HUDEP-2 (cell line): ENCODE results near the gene CALHM6.
A peak's percentile ranks its signal among the peaks of the same experiment; 100 is the strongest.
"Not testable (repeated sequence)": the region's sequence is repeated elsewhere in the genome, so short reads cannot be mapped to it uniquely, and the experiment has no call there.

Experiments
- DNase-seq, 76 experiments: peaks; one replicate each; lab custom pipeline; 2025; ENCODE audit not compliant: unreplicated experiment in 76 of 76; lab: John Stamatoyannopoulos, UW

The CALHM6 gene

DNA sequence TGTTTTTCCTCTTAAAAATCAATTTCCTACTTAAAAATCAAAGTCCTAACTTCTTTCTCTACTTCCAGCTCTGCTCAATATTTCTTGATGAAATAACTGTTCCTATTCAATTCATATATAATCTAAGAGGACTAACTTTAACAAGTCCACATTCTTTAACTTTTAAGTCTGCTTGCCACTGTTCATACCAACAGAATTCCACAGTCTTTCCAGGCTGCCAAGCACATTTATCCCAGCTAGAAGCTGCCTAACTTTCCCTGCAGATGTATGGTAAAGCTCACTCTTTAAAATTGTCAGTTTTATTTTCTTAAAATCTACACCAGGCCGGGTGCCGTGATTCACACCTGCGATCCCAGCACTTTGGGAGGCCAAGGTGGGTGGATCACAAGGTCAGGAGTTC lies 11.5 kb downstream of the CALHM6 start:
- DNase-seq, result no peak

DNA sequence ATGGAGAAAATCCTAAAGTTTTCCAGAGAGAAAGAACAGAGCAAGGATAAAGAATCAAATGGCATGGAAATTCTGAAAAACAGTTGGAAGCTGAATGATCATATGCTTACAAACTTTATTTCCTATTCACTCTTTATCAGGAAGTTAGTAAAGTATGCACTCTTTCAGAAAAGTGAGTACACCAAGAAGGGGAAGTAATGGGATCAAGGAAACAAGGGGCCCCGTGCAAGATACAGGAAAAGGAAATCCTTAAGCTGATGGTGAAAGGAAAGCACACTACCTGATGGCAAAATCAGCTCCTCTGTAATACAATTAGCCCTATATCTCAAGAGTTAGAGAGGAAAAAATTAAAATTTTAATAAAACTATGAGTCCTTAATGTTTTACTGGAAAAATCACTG lies 14.0 kb downstream of the CALHM6 start:
- DNase-seq, result no peak

DNA sequence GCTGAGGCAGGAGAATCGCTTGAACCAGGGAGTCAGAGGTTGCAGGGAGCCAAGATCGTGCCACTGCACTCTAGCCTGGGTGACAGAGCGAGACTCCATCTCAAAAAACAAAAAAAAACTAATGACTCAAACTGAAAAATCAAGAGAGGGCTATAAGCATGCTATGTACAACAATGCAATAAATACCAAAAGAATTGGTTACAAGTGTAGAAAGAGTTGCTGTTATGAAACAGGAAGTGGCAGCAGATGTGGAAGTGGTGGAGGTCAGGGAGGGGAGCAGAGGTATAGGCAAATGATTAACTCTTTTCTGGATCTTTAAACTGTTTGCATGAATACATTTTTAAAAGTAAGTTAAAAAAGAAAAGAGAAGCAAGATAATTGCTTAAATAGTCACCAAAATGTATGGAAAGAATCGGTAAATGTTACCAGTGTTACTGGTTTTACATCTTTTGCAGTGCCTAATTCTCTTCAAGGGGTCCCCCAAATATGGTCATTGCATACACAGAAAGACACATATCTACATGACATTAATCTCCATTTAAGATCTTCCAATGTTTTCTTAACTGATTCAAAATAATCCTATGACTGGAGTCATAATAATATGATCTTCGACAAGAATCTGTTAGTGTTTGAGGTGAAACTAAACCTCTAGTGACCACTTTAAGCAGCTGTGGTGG lies 15.0 kb downstream of the CALHM6 start:
- no peak for DNase-seq

DNA sequence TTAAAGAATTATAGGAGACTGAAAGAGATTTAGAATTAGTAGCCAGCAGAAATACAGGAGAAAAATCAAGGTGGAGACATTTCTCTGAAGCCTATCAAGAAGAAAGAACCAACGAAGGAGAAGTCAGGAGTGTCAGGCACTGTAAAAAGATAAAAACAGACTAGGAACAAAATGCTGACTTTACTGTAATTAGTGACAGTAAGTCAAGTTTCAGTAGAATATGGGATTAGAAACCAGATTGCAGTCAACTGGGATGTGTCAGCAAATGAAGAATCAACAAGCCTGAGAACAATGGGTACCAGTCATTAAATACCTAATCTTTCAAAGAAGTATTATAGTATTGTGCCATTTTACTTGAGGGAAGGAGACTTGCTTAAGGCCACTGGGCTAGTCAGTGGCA lies 21.6 kb downstream of the CALHM6 start:
- no peak for DNase-seq

DNA sequence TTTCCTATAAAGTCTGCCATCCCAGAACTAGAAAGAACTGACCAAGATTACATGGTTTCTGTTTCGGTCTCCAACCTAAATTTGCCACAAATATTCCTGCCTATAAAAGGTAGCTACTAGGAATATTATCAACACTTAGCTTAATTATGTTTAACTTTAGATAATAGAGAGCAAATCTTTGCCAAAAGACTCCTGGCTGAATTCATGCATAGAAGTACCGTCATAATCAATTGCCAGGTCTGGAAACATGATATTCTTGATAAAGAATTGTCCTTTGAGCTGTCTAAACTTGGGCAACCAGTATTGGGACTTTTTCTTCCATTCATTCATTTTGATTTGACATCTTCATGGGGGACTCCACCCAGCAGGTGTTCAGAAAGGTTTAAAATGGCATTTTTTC lies 22.4 kb downstream of the CALHM6 start:
- no peak for DNase-seq

DNA sequence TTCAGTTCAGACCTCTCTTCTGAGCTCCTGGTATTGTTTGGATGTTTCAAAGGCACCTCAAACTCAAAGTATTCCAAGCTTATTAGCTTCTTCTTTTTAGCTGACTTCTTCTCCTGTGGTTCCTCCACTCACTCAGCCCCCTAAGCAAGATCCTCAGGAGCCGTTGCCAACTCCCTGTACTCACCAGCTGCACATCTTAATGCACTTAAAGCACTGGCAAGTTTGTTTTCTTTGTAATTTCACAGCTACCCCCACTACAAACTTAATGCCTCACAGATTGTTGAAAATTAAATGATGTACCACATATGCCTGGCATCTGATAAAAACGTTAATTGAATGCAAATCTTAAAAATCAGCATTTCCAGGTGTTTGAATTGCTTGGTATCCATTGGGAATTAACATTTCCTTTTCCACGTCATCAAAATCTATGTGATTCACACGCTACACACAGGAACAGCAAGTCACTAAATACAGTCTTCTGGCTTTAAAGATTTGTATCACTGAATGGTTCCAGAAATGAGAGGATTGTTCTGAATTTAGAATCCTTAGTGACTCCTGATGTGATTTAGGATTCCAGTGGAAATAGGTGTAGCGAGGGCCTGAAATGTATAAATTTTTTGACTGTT lies 24.5 kb downstream of the CALHM6 start:
- DNase-seq, result no peak

DNA sequence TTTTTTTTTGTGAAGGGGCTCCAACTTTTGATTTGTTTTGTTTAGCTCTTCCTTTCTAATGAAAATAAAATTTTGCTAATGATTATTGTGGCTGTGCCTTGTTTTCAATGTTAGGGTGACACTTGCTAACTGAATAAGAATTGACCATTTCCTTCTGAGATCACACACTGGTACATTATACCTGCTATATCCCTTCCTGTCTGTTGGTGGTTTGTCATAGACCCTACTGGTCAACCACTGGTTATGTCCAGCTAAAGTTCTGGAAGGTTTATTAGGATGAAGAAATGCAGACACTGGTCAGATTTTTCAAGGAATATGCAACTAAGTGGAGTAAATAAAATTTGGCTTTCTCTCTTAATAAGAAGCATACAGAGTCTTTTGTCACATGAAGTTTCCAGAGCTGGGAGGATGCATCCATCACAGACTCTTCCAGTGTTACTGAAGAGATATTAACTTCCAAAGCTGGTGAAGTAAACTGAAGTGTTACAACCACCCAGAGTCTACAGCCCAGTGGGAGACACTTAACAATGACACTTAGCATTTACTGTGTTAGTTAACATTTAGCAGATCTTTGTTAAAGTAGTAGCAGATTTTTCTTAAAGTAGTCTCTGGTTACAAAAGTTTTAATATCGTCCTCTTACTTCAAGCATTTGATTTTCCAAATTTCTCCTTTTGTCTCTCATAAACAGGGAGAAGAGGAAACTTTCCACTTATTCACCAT lies 30.6 kb downstream of the CALHM6 start:
- no peak for DNase-seq

DNA sequence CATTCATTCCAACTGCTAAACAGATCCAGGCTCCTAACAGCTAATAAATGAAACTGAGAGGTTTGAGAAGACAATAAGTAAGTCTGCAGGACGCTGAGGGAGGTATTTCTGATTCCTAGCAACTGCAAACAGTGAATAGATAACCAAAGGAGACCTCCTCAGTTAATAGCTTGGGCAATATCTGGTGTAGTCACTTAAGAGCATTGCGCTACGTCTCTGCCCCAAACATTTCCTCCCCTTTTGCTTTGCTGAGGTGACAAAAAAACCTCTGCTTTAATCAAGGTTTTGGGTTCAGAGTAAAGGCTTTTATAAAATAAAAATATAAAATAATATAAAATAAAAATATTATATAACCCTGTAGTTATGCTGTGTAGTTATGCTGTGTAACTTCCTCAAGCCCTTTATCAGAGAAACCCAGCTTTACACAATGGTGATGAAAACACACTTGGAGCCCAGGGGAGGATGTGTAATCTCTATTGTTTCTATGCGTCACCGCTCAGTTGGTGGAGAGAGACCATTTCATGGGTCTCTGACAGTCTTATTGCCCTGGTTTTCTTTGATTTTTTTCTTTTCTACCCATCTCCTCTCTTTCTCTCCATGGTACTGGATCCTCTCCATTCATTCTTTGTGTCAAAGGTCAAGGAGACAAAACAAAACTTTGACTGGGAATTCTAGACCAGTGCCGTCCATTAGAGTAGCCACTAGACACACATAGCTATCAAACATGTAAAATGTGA lies 31.3 kb downstream of the CALHM6 start:
- DNase-seq, result peak in 25 of 76 experiments; percentile 9 to 51 (median 30)

DNA sequence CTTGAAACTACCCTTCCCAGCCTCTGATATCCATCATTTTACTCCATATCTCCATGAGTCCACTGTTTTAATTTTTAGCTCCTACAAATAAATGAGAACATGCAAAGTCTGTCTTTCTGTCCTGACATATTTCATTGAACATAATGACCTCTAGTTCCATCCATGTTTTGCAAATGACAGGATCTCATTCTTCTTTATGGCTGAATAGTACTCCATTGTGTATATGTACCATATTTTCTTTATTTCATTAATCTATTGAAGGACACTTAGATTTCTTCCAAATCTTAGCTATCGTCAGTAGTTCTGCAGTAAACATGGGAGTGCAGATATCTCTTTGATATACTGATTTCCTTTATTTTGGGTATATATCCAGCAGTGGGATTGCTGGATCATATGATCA lies 34.0 kb downstream of the CALHM6 start:
- DNase-seq, result not testable (repeated sequence)

DNA sequence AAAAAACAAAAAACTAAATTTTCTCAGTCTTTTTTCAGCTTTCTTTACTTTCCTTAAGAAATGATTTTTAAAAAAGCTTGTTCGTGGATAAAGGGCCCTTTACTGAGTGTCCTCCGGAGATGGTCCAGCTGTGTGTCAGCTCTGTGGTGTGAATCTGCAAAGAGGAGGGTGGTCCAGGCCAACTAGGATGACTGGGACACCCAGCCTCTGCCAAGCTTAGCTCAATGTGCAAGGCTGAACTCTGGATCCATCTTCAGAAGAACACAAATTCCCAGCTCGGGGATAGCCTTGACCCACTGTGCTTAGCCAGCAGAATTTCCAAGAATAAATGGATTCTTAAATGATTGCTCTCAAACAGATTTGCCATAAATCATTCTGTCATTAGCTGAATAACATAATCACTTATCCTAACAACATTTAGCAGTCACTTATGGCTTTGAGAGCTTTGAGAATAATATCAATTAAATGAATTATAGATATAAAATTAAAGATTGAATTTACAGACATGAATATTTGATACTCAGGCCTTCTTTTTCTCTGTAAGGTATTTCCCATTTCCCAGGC lies 36.0 kb downstream of the CALHM6 start:
- DNase-seq, result no peak

DNA sequence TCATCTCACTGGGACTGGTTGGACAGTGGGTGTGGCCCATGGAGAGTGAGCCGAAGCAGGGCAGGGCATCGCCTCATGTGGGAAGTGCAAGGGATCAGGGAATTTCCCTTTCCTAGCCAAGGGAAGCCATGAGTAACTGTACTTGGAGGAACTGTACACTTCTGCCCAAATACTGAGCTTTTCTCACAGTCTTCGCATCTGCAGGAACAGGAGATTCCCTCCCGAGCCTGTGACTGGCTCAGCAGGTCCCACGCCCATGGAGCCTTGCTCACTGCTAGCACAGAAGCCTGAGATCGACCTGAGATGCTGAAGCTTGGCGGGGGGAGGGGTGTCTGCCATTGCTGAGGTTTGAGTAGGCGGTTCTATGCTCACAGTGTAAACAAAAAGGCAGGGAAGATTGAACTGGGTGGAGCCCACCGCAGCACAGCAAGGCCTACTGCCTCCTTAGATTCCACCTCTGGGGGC lies 39.8 kb downstream of the CALHM6 start:
- peak in 9 of 76 experiments; percentile 5 to 55 (median 43) for DNase-seq

DNA sequence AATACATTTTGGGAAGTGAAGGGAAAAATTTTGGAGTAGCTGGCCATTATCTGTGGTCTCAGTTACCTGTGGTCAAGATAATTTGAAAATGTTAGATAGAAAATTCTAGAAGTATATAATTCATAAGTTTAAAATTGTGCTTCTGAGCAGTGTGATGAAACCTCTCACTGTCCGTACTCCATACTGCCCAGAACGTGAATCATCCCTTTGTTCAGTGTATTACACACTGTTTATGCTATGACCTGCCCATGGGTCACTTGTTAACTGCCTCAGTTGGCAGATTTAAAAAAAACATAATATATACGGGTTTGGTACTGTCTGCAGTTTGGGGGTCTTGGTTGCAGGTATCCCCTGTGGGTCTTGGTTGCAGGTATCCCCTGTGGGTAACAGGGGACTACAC lies 46.1 kb downstream of the CALHM6 start:
- DNase-seq, result no peak

DNA sequence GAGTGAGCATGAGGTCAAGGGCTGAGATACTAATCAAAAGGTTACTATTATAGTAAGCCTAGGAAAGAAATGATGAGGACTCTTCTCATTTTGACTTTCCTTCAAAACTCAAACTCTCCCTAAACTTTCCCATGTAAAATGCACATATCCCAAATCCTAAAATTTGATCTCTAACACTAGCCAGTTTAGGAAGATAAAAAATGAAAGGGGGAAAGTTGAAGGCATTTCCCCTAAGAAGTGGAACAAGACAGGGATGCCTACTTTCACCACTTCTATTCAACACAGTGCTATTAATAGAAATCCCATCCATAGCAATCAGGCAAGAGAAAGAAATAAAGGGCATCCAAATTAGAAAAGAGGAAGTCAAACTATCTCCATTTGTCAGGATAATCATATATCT lies 47.4 kb downstream of the CALHM6 start:
- no peak for DNase-seq

DNA sequence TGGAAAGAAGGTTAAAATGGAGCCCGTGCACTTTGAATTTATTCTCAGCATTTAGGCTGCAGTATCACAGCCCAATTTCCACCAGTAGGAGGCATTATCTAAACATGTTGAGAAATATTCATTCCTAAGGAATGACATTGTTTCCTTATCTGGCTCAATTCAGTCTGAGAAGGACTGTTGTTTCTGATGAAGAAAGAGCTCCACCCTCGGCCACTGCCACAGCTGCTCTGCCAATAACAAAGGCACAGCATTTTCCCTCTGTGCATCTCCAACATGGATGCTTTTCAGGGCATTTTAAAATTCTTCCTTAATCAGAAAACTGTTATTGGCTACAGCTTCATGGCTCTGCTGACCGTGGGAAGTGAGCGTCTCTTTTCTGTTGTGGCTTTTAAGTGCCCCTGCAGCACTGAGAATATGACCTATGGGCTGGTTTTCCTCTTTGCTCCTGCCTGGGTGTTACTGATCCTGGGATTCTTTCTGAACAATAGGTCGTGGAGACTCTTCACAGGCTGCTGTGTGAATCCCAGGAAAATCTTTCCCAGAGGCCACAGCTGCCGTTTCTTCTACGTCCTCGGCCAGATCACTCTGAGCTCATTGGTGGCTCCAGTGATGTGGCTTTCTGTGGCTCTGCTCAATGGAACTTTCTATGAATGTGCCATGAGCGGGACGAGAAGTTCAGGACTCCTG lies 50.4 kb downstream of the CALHM6 start, which contains the start of gene CALHM5:
Gene CALHM5 (plus strand): TSS at position 216 of the 687 bp plus-strand sequence. CDS start 58 bp downstream, at position 274.
- DNase-seq, result peak in 20 of 76 experiments; percentile 4 to 54 (median 28)

DNA sequence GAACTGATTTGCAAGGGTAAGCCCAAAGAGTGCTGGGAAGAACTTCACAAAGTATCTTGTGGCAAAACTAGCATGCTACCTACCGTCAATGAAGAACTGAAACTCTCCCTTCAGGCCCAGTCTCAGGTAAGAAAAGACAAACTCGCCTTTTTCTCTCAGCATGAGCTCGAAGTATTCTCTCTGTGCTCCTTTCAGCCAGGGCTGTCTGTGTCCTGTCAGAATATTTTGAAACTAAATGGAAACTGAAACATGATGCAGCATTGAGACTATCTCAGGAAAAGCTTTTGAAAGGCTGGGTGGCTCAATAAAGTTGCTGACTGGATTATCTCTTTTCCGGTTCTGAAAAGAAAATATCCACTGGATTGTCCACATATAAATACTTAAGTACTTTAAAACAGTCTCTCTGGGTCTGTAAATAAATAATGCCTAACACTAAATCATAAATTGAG lies 51.0 kb downstream of the CALHM6 start:
- no peak for DNase-seq

DNA sequence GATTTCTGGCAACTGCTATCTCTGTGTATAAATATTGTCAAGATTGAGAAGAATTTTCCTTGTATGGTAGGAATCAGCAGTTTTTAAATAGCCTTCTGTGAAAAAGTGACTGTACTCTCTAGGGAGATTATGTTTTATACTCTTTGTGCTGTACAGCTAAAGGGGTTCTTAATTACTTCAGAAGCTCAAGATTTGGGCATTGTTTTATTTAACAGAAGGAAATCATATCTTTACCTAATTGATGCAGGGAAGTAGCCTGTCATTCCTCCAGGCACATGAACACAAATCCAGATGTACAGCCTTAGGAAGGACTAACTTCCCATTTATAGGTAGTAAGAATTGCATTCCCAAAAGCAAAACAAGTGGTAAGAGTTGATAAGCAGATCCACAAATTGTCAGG lies 51.6 kb downstream of the CALHM6 start:
- DNase-seq, result no peak
